Endodermal cell (in vitro differentiated cells): Measurements from ENCODE around the gene RBM45. TPM values are rescaled to one million over a fixed set of nuclear protein-coding genes. Genes with fewer than 3 reads are reported as not detected.

Source experiments
- DNase-seq: peaks from one replicate; pipeline ENCODE4 v3.0.0-alpha.2; 2017
- H3K27ac ChIP-seq: 2 replicates; pipeline ENCODE4 v1.5.1; 2013; ENCODE audit warnings: mild to moderate bottlenecking, low read depth, low read length, moderate library complexity
- H3K27me3 ChIP-seq: 2 replicates; pipeline ENCODE4 v1.6.1; 2013; ENCODE audit warnings: mild to moderate bottlenecking, low read length, moderate library complexity; ENCODE audit not compliant: insufficient read depth, control insufficient read depth, poor library complexity, severe bottlenecking
- H3K36me3 ChIP-seq: 2 replicates; pipeline ENCODE4 v1.7.0; 2013; ENCODE audit warnings: mild to moderate bottlenecking, low read length, moderate library complexity; ENCODE audit not compliant: control insufficient read depth, insufficient read depth
- H3K4me1 ChIP-seq: one replicate; pipeline ENCODE4 v1.7.0; 2013; ENCODE audit warnings: low read length; ENCODE audit not compliant: control insufficient read depth, insufficient read depth
- H3K4me3 ChIP-seq: 2 replicates; pipeline ENCODE4 v1.5.1; 2013; ENCODE audit warnings: mild to moderate bottlenecking, low read length, moderate library complexity
- H3K9ac ChIP-seq: 2 replicates; pipeline ENCODE4 v1.6.1; 2013; ENCODE audit warnings: mild to moderate bottlenecking, low read length, moderate library complexity; ENCODE audit not compliant: poor library complexity, severe bottlenecking; ENCODE audit errors: extremely low read depth
- H3K9me3 ChIP-seq: 2 replicates; pipeline ENCODE4 v1.6.1; 2013; ENCODE audit warnings: mild to moderate bottlenecking, low read length, moderate library complexity; ENCODE audit not compliant: control insufficient read depth
- H3K27ac Mint-ChIP-seq: 2 replicates; pipeline ENCODE4 v1.8.0; 2020; ENCODE audit warnings: mixed read lengths
- H3K27me3 Mint-ChIP-seq: 2 replicates; pipeline ENCODE4 v1.8.0; 2021; ENCODE audit warnings: mild to moderate bottlenecking, mixed read lengths; ENCODE audit not compliant: insufficient read depth
- H3K36me3 Mint-ChIP-seq: 2 replicates; pipeline ENCODE4 v1.8.0; 2020; ENCODE audit warnings: low read depth, mixed read lengths
- H3K4me1 Mint-ChIP-seq: 2 replicates; pipeline ENCODE4 v1.8.0; 2020; ENCODE audit warnings: mixed read lengths
- H3K4me3 Mint-ChIP-seq: 2 replicates; pipeline ENCODE4 v1.8.0; 2020; ENCODE audit warnings: mild to moderate bottlenecking, moderate library complexity, mixed read lengths
- H3K9me3 Mint-ChIP-seq: 2 replicates; pipeline ENCODE4 v1.8.0; 2020; ENCODE audit warnings: mild to moderate bottlenecking, mixed read lengths
- CTCF ChIP-seq: fragments of 200-600 bp; sonication (generic); conservative IDR thresholded peaks from 2 replicates; pipeline ENCODE4 v1.5.0; 2021; ENCODE audit warnings: antibody characterized with exemption, mild to moderate bottlenecking
- WGBS, 2 experiments: methylation state at CpG; one replicate each; pipeline versions ENCODE4 v1.1.5 to v1.1.7; 2013; ENCODE audit warnings: missing lambda C conversion rate in 2 of 2, mixed read lengths in 1 of 2; ENCODE audit not compliant: insufficient coverage in 1 of 2, insufficient read length in 1 of 2; 5-methylcytosine and 5-hydroxymethylcytosine counted together
- total RNA-seq, 2 donors: library from RNA; stranded (reverse); fragmentation: NEBNext Ultra II Directional in 1 of 2; extraction: Animal tissue kit (Norgen Biotek cat#: 25700) in 1 of 2; gene quantifications; 2 replicates in 1 of 2; 3 replicates in 1 of 2; pipeline ENCODE4 v1.2.1, GENCODE V29; 2021

Gene RBM45
- total RNA-seq, 2 donors from 2014 or later = 13.7 to 14.9 TPM

DNA sequence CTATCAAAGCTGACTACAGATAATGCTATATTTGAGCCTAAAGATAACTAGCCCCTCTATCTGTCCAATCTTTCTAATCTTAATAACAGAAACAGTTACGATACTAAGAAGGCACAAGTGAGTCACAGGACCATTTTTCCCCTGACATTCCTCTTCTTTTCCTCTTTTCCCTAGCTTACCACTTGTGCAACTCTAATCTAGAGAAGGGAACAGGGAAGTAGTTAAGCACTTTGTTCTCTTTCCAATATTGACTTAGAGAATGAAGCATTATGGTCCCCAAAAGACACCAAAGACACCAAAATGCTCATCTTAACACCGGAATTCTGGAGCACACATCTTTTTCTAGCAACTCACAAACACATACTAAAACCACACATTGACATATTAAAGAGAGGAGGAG lies 41.4 kb upstream of the RBM45 start:
- Histone ChIP-seq H3K27me3 (peaks cover 42% of the 10 kb centered on the region), H3K36me3 (no peaks in the 10 kb centered on the region), H3K9ac (no peak overlapping the region), H3K9me3 (no peaks in the 10 kb centered on the region), H3K4me3 (no peak overlapping the region), H3K27ac (no peak overlapping the region), H3K4me1 (no peaks in the 10 kb centered on the region)
- WGBS, 2 experiments = 88 to 100% methylated on average over 1 to 2 of the region's 2 CpGs
- no peak overlapping the region for H3K27ac Mint-ChIP-seq
- H3K4me1 Mint-ChIP-seq = peaks cover 13% of the 10 kb centered on the region
- no peak overlapping the region for H3K4me3 Mint-ChIP-seq
- TF ChIP-seq CTCF = no peak
- no peaks in the 10 kb centered on the region for H3K9me3 Mint-ChIP-seq
- no peaks in the 10 kb centered on the region for H3K36me3 Mint-ChIP-seq
- DNase-seq = no peak
- H3K27me3 Mint-ChIP-seq = peaks cover 59% of the 10 kb centered on the region

GRCh38 chr2:178072000-178072382 lies 40.2 kb upstream of the RBM45 start:
- 92 to 95% methylated on average over 6 to 11 of the region's 11 CpGs for WGBS, 2 experiments
- no peak for TF ChIP-seq CTCF
- Mint-ChIP-seq H3K4me3 (peak overlapping the region; percentile 79), H3K27me3 (peaks cover 63% of the 10 kb centered on the region), H3K9me3 (no peaks in the 10 kb centered on the region), H3K36me3 (no peaks in the 10 kb centered on the region), H3K4me1 (peaks cover 13% of the 10 kb centered on the region), H3K27ac (no peak overlapping the region)
- Histone ChIP-seq H3K27ac (no peak overlapping the region), H3K4me1 (no peaks in the 10 kb centered on the region), H3K9me3 (no peaks in the 10 kb centered on the region), H3K4me3 (peak overlapping the region; percentile 81), H3K36me3 (no peaks in the 10 kb centered on the region), H3K9ac (no peak overlapping the region), H3K27me3 (peaks cover 42% of the 10 kb centered on the region)
- no peak for DNase-seq

GRCh38 chr2:178072383-178073301 lies 39.6 kb upstream of the RBM45 start, which contains the start of gene PDE11A:
PDE11A (minus strand) TSS chr2:178072777; CDS start chr2:178072437, 340 bp downstream.
- peak; percentile 95 for DNase-seq
- no peak for TF ChIP-seq CTCF
- H3K27me3 Mint-ChIP-seq = peaks cover 63% of the 10 kb centered on the region
- Histone ChIP-seq H3K27me3 (peaks cover 42% of the 10 kb centered on the region), H3K9ac (peak within 1 kb of the TSS; percentile 1), H3K9me3 (no peaks in the 10 kb centered on the region), H3K36me3 (no peaks in the 10 kb centered on the region), H3K4me1 (no peaks in the 10 kb centered on the region), H3K27ac (no peak within 1 kb of the TSS), H3K4me3 (peak within 1 kb of the TSS; percentile 81)
- H3K36me3 Mint-ChIP-seq = no peaks in the 10 kb centered on the region
- peak within 1 kb of the TSS; percentile 79 for H3K4me3 Mint-ChIP-seq
- peaks cover 13% of the 10 kb centered on the region for H3K4me1 Mint-ChIP-seq
- H3K27ac Mint-ChIP-seq = peak within 1 kb of the TSS; percentile 74
- no peaks in the 10 kb centered on the region for H3K9me3 Mint-ChIP-seq
- WGBS, 2 experiments = 6 to 8% methylated on average over 13 to 44 of the region's 44 CpGs
